Activated naive CD8-positive, alpha-beta T cell treated with anti-CD3 and anti-CD28 coated beads for 36 hours (primary cell): ENCODE measurements around the gene KCNIP3. TPM values are rescaled to one million over a fixed set of nuclear protein-coding genes. Genes with fewer than 3 reads are reported as not detected.

Experiments used
- DNase-seq: peaks from one replicate; pipeline ENCODE4 v3.0.0; 2021
- H3K27ac Mint-ChIP-seq: one replicate; pipeline ENCODE4 v1.8.0; 2022; ENCODE audit warnings: mild to moderate bottlenecking, moderate library complexity, mixed read lengths
- H3K27me3 Mint-ChIP-seq: one replicate; pipeline ENCODE4 v1.8.0; 2022; ENCODE audit warnings: mild to moderate bottlenecking, mixed read lengths
- H3K36me3 Mint-ChIP-seq: one replicate; pipeline ENCODE4 v1.8.0; 2021; ENCODE audit warnings: mild to moderate bottlenecking, mixed read lengths
- H3K4me1 Mint-ChIP-seq: one replicate; pipeline ENCODE4 v1.8.0; 2021; ENCODE audit warnings: mixed read lengths
- H3K4me3 Mint-ChIP-seq: one replicate; pipeline ENCODE4 v1.8.0; 2022; ENCODE audit warnings: mild to moderate bottlenecking, moderate library complexity, mixed read lengths
- H3K9me3 Mint-ChIP-seq: one replicate; pipeline ENCODE4 v1.8.0; 2022; ENCODE audit warnings: mixed read lengths
- total RNA-seq, 2 experiments: library from RNA; stranded (reverse); gene quantifications; one replicate each; pipeline ENCODE4 v1.2.3, GENCODE V29; 2021

KCNIP3 gene
- total RNA-seq, 2 experiments from 2014 or later = not detected

DNA sequence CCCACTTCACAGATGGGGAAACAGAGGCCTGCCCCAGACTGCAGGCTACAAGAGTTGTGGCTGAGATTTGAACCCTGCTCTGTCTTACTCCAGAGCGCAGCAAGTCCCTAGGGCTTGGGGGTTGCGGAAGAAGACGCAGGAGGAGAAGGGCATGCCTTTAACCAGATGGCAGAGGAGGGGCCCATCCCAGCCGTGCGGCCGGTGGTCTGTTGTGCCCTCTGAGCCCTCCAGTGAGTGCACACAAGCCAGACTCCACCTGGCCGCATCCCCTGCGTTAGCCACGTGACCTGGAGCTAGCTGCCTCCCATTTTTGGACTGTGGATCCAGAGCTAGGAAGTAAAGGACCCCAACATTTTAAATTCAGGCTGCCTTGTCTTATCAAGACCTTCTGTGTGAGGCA is 2.8 kb downstream of the KCNIP3 start:
- Mint-ChIP-seq H3K4me3 (no peak overlapping the region), H3K4me1 (no peaks in the 10 kb centered on the region), H3K36me3 (no peaks in the 10 kb centered on the region), H3K27me3 (peaks cover 7% of the 10 kb centered on the region), H3K27ac (no peak overlapping the region), H3K9me3 (no peaks in the 10 kb centered on the region)
- no peak for DNase-seq

GRCh38 chr2:95300450-95300849 is 3.3 kb downstream of the KCNIP3 start:
- H3K27me3 Mint-ChIP-seq = peaks cover 7% of the 10 kb centered on the region
- H3K4me1 Mint-ChIP-seq = no peaks in the 10 kb centered on the region
- no peak overlapping the region for H3K4me3 Mint-ChIP-seq

GRCh38 chr2:95301186-95301585 is 4.0 kb downstream of the KCNIP3 start:
- Mint-ChIP-seq H3K36me3 (no peaks in the 10 kb centered on the region), H3K9me3 (no peaks in the 10 kb centered on the region), H3K27me3 (peaks cover 6% of the 10 kb centered on the region), H3K4me1 (no peaks in the 10 kb centered on the region), H3K27ac (no peak overlapping the region), H3K4me3 (no peak overlapping the region)
- DNase-seq = no peak

More at GRCh38 chr2:95300450-95300849, 3.3 kb downstream of the KCNIP3 start:
- Mint-ChIP-seq H3K27ac (no peak overlapping the region), H3K36me3 (no peaks in the 10 kb centered on the region), H3K9me3 (no peaks in the 10 kb centered on the region)
- peak; percentile 6 for DNase-seq

GRCh38 chr2:95301876-95302641 is 4.9 kb downstream of the KCNIP3 start:
- Mint-ChIP-seq H3K27me3 (peaks cover 1% of the 10 kb centered on the region), H3K4me3 (no peak overlapping the region), H3K27ac (no peak overlapping the region), H3K36me3 (no peaks in the 10 kb centered on the region), H3K4me1 (no peaks in the 10 kb centered on the region), H3K9me3 (no peaks in the 10 kb centered on the region)
- no peak for DNase-seq

DNA sequence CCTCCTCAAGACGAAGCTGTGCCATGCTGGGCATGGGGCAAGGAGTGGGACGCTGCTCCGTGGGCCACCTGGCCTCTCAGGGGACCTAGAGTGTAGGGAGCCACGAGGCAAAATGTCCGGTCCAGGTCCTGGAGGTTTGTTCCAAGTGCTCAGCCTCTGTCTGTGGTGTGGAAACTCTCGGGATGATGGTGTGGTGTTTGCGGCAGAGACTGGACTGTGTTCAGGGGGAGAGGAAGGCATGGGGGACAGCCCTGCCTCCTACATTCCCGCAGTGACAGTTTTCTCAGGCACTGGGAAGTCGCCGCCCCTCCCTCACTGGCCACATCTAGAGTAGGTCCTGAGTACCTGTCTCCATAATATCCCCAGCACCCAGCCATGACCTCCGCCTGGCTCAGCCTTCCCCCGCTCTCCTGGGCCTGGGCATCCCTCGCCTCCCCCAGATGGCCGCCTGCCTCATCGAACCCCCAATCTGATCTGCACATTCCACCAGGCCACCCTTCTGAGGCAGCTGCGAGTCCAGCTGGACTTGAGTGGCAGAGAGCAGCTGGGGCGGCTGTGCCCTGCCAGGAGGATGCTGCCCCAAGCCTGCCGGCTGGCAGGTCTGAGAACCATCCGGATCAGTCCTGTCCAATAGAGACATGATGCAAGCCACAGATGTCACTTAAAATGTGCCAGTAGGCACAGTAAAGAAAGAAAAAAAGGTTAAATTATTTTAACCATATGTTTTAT is 6.2 kb downstream of the KCNIP3 start:
- Mint-ChIP-seq H3K9me3 (no peaks in the 10 kb centered on the region), H3K36me3 (no peaks in the 10 kb centered on the region), H3K27ac (no peak overlapping the region), H3K27me3 (no peaks in the 10 kb centered on the region), H3K4me1 (no peaks in the 10 kb centered on the region), H3K4me3 (no peak overlapping the region)
- no peak for DNase-seq

- no peaks in the 10 kb centered on the region for H3K9me3 Mint-ChIP-seq
- no peak overlapping the region for H3K4me3 Mint-ChIP-seq
- no peak overlapping the region for H3K27ac Mint-ChIP-seq
- no peaks in the 10 kb centered on the region for H3K4me1 Mint-ChIP-seq
- DNase-seq = no peak
- H3K27me3 Mint-ChIP-seq = no peaks in the 10 kb centered on the region
- H3K36me3 Mint-ChIP-seq = no peaks in the 10 kb centered on the region
These were observed 8.4 kb downstream of the KCNIP3 start for GRCh38 chr2:95305380-95306061.

GRCh38 chr2:95306336-95306895 is 9.3 kb downstream of the KCNIP3 start:
- Mint-ChIP-seq H3K4me1 (no peaks in the 10 kb centered on the region), H3K9me3 (no peaks in the 10 kb centered on the region), H3K36me3 (no peaks in the 10 kb centered on the region), H3K27me3 (no peaks in the 10 kb centered on the region), H3K4me3 (no peak overlapping the region), H3K27ac (no peak overlapping the region)
- DNase-seq = no peak

DNA sequence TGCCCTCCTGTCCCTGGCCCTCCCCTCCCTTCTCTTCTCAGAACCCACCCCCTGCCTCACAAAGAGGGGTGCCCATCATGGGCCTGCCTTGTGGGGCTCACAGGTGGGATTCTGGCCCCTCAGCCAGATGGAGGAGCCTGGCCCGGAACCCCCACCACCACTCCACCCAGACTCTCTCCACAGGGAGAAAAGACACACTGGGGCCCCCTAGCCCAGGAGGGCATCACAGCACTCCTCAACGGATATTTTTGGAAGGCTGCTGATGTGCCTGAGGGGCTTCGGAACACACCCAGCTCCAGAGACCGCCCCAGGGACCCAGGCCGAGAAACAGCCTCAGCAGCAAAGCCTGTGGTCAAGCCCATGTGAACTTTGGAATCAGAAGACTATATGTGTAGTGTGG is 9.9 kb downstream of the KCNIP3 start:
- no peaks in the 10 kb centered on the region for H3K4me1 Mint-ChIP-seq
- no peaks in the 10 kb centered on the region for H3K36me3 Mint-ChIP-seq
- H3K27ac Mint-ChIP-seq = no peak overlapping the region
- DNase-seq = no peak
- no peaks in the 10 kb centered on the region for H3K9me3 Mint-ChIP-seq
- no peaks in the 10 kb centered on the region for H3K27me3 Mint-ChIP-seq
- no peak overlapping the region for H3K4me3 Mint-ChIP-seq

GRCh38 chr2:95307878-95308277 is 10.7 kb downstream of the KCNIP3 start:
- no peaks in the 10 kb centered on the region for H3K27me3 Mint-ChIP-seq
- no peak overlapping the region for H3K4me3 Mint-ChIP-seq
- no peaks in the 10 kb centered on the region for H3K9me3 Mint-ChIP-seq
- H3K27ac Mint-ChIP-seq = no peak overlapping the region
- DNase-seq = no peak
- H3K36me3 Mint-ChIP-seq = no peaks in the 10 kb centered on the region
- H3K4me1 Mint-ChIP-seq = no peaks in the 10 kb centered on the region

- Mint-ChIP-seq H3K4me3 (no peak overlapping the region), H3K27ac (no peak overlapping the region), H3K36me3 (no peaks in the 10 kb centered on the region), H3K27me3 (no peaks in the 10 kb centered on the region), H3K9me3 (no peaks in the 10 kb centered on the region), H3K4me1 (no peaks in the 10 kb centered on the region)
- no peak for DNase-seq
These were observed 11.4 kb downstream of the KCNIP3 start for GRCh38 chr2:95308426-95308990.

DNA sequence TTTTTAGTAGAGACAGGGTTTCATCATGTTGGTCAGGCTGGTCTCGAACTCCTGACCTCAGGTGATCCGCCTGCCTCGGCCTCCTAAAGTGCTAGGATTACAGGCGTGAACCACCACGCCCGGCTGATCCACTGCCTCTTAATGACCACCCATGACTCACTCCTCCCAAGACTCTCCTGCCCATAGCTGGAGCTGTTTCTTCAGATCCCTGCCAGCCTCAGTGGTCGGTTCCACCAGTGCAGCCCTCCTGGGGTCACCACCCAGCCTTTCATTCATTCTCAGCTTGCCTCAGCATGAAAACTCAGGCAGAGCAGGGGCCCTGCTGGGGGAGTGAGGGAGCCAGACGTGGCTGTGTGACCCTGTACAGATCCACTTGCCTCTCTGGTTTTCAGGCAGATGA is 12.5 kb downstream of the KCNIP3 start:
- no peaks in the 10 kb centered on the region for H3K36me3 Mint-ChIP-seq
- DNase-seq = no peak
- H3K27me3 Mint-ChIP-seq = no peaks in the 10 kb centered on the region
- no peak overlapping the region for H3K4me3 Mint-ChIP-seq
- no peaks in the 10 kb centered on the region for H3K4me1 Mint-ChIP-seq
- H3K27ac Mint-ChIP-seq = no peak overlapping the region
- H3K9me3 Mint-ChIP-seq = no peaks in the 10 kb centered on the region

DNA sequence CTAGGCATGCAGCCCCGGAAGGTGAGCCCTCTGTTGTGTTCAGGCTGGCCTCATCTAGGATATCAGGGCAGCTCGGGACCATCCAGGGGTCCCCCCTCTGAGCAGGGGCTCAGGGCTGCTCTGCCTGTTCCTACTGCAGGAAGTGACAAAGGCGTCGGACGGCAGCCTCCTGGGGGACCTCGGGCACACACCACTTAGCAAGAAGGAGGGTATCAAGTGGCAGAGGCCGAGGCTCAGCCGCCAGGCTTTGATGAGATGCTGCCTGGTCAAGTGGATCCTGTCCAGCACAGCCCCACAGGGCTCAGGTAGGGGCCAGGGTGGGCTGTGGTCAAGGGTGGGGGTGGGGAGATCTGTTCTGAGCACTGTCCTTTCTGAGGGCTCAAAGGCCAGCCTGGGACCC is 13.1 kb downstream of the KCNIP3 start:
- no peaks in the 10 kb centered on the region for H3K9me3 Mint-ChIP-seq
- DNase-seq = no peak
- no peaks in the 10 kb centered on the region for H3K4me1 Mint-ChIP-seq
- no peaks in the 10 kb centered on the region for H3K36me3 Mint-ChIP-seq
- no peak overlapping the region for H3K4me3 Mint-ChIP-seq
- H3K27me3 Mint-ChIP-seq = no peaks in the 10 kb centered on the region
- no peak overlapping the region for H3K27ac Mint-ChIP-seq

GRCh38 chr2:95310651-95311050 is 13.5 kb downstream of the KCNIP3 start:
- no peaks in the 10 kb centered on the region for H3K27me3 Mint-ChIP-seq
- H3K4me1 Mint-ChIP-seq = no peaks in the 10 kb centered on the region
- no peak overlapping the region for H3K27ac Mint-ChIP-seq
- no peaks in the 10 kb centered on the region for H3K36me3 Mint-ChIP-seq
- no peak for DNase-seq
- H3K9me3 Mint-ChIP-seq = no peaks in the 10 kb centered on the region
- H3K4me3 Mint-ChIP-seq = no peak overlapping the region

- Mint-ChIP-seq H3K4me1 (no peaks in the 10 kb centered on the region), H3K4me3 (no peak overlapping the region), H3K36me3 (no peaks in the 10 kb centered on the region), H3K27ac (no peak overlapping the region), H3K27me3 (no peaks in the 10 kb centered on the region), H3K9me3 (no peaks in the 10 kb centered on the region)
- no peak for DNase-seq
These were observed 14.8 kb downstream of the KCNIP3 start for GRCh38 chr2:95311815-95312542.
